HG03571 (cell line): ENCODE data around the gene TNFRSF4.

Experiments
- ATAC-seq: cut with Tn5 transposase; IDR thresholded peaks from one replicate; pipeline ENCODE4 v1.9.1; 2021; ENCODE audit not compliant: unreplicated experiment

Gene TNFRSF4

DNA sequence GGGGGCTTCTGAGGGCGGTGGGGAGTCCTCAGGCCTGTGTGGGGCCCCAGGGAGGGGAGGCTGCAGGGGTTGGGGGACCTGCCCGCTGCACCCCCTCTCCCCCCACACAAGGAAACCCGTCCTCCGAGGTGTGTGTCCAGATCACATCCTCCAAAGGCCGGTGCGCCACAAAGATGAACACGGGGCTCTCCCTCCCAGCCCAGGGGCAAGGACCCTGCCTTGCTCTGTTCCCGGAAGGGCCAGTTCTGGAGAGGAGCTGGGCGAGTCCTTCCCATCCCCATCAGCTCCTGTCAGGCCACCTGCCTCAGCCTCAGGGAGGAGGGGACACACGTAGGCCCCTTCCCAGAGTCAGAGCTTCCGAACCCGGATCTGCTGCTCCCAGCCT, 42.8 kb downstream of the TNFRSF4 start:
- ATAC-seq, result no peak

DNA sequence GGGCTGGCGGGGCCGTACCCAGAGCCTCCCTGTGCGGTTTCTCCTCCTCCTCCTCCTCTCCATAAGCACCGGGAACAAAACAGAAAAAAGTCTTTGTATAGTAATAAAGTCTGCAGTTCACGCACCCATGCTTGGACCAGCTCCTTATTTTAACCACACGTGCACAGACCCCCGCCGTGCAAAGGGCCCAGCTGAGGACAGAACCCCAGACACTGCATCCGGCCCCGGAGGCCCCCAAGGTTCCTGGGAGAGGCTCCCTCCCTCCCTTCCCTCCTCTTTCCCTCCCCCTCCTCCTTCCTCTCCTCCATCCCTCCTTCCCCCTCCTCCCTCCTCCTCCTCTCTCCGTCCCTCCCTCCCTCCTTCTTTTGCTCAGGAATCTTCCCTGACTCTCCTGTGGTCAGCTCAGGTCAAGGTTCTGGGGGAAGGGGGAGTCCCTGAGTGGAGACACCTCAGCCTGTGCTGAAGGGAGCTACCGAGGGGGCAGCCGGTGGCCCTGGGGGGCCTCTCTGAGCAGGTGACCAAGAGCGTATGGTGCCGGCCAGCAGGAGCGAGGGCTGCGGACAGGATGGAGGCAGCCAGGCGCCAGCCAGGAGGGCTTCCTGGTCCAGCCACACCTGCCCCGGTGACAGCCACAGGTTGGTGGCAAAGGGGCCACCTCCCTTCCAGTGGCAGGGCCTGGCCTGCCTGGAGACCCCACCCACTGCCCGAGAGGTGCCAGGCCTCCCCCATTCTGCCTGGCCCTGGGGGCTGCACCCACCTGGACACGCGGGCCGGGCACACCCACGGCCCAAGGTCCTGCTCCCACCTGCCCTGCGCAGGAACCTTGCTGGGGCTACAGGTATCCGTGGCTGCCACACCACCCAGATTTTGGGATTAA, 43.5 kb downstream of the TNFRSF4 start:
- no peak for ATAC-seq

GRCh38 chr1:1169429-1170214, 44.3 kb downstream of the TNFRSF4 start:
- no peak for ATAC-seq

- no peak for ATAC-seq
These were observed 45.2 kb downstream of the TNFRSF4 start for GRCh38 chr1:1168451-1169411.

DNA sequence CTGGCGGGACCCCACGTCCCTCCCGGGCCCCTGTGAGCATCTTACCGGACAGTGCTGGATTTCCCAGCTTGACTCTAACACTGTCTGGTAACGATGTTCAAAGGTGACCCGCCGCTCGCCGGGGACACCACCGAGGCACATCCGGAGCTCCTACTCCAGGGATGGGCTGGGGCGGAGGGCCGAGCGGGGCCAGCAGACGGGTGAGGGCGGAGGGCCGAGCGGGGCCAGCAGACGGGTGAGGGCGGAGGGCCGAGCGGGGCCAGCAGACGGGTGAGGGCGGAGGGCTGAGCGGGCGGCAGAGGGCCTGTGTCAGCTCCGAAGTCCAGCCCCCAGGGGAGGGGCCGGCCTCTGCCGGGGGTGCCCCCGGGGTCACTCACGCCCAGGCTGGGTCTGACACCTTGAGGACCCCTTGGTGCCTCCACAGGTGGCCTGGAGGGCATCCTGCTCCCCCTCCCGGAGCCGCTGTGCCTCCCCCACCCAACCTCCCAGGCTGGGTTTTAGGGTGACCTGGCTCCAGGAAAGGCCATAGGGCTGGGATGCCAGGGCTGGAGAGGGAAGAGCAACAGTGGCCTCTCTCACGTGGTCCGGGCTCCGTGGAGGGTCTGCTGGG, 46.0 kb downstream of the TNFRSF4 start:
- no peak for ATAC-seq

- no peak for ATAC-seq
These were observed 46.5 kb downstream of the TNFRSF4 start for GRCh38 chr1:1167398-1167821.

- ATAC-seq, result no peak
These were observed 47.1 kb downstream of the TNFRSF4 start for GRCh38 chr1:1166642-1167397.

- no peak for ATAC-seq
These were observed 48.0 kb downstream of the TNFRSF4 start for GRCh38 chr1:1165900-1166421.

- ATAC-seq, result no peak
These were observed 48.5 kb downstream of the TNFRSF4 start for GRCh38 chr1:1165485-1165884.

DNA sequence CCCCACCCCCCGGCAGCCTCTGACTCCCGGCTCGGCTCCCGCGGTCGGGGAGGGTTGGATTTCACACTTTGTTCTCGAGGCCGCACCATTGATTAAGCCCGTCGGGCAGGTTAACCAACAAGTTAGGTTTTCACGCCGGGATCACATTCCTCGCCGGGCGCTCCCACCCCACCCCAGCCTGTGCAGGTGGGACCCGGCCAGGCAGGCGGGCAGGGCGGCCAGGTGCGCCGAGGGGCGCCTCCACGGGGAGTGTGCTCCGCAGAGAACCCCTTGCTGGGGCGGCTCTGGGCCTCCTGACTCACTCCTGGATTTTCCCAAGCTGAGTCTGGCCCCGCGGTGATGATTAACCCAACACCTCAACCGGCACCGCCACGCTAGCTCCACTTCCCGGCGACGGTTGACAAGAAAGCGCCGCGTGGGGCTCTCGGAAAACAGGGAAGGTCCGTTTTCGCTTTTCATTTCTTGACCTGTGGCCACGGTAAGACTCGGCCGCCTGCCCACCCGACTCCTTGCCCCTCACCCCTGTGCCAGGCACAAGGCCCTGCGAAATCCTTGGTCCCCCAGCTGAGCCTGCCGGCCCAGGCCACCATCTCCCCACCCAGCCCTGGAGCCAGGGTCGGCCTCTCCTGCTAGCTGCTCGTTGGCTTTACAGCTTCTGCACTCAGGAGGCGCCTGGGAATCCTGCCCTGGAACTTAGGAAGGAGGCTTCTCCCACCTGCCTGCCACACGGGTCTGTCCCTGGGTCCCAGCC, 49.1 kb downstream of the TNFRSF4 start:
- no peak for ATAC-seq

DNA sequence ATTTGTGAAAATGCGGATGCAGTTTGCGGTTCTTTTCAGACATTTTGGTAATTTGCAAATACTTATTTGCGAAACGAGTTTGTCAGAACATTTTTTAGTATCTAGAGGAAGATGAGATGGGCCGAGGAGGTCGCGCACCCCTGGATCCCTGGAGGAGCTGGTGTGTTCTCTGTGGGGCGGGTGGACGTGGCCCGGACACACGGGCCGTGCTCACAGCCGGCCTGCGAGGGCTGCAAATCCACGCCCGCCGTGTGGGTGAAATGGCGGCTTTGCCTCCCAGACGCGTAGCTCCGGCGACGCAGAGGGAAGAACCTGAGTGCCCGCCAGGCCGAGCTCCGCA, 49.6 kb downstream of the TNFRSF4 start:
- ATAC-seq, result no peak

DNA sequence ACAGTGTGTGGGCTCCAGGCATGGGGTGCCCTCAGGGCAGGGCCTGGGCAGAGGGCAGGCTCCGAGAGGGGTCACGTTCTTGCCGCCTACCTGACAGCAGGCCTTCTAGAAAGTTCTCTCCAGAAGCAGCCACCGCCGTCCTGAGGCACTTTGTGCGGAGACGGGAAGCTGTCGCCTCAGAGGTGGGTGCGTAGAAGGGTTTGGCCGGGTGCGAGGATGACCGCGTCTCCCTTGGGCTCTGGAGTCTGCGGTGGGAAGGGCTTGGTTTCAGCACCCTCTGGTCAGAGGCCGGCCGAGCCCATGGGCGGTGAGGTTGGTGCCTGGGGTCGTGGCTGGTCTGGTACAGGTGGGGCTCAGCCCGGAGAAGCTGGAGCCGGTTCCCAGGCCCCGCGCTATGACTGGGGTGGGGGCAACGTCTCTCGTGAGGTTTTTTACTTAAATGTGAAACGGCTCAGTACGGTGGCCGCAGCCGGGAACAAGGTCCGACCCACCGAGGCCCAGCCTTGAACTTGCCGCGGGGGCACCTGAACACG, 50.3 kb downstream of the TNFRSF4 start:
- no peak for ATAC-seq

DNA sequence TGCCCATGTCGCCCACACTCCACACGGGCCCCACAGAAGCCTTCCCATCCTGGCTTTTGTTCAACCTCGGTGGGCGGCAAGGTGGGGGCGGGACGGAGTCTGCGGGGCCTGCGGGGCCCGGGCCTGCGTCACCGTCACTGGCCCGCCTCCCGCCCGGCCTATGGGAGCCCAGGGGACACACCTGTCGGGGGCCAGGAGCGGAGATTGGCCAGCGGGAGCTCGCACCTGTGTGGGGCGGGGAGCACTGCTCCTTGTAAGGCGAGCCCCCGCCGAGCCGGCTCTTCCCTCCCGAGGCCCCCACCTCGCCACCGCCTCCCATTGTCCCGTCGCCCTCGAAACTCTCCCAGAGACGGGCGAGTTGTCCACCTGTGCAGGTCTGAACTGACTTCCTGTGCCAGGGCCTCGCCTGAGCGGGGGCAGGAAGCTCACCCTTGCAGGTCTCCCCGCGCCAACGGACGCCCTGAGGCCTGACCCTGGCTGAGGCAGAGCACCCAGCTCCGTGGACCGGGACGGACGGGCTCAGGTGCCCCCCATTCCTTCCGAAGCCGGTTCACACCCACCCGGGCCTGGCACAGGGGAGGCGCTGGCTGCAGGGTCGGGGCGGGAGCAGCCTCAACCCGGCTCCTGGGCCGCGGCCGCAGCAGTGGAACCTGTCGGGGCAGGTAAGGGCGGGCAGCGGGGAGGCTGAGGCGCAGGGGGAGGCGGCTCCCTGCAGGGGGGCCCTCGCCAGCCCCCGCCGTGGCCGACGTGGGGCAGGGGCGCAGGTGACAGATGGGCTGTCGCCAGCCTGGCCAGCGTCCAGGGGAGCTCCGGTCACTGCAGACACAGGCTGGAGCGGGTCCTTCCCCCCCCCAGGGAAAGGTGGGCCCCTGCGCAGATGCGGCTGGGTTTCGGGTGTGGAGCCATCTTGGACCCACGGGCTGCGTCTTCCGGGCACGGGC, 51.1 kb downstream of the TNFRSF4 start:
- ATAC-seq, result no peak

DNA sequence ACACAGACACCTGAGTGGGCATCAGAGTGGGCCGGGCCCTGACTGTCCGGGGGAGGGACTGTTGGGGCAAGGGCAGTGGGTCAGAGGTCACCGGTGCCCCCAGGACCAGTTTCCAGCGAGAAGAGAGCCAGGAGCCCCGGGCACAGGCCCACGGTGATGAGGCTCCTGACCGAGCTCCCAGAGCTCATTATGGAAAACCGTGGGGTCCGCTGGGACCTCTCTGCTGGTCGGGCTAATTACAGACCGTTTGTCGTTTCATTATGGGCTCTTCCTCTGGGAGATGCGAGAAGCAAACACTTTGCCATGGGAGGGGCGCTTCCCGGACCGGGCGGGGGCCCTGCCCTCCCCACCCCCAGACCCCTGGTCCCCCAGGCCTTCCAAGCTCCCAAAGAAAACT, 52.3 kb downstream of the TNFRSF4 start:
- ATAC-seq, result no peak
